Thyroid gland (tissue), 4 donors: ENCODE measurements around the gene RCAN1.

Source experiments
- POLR2A ChIP-seq, 2 donors: fragments of 450-650 bp; IDR thresholded peaks; one replicate each; pipeline ENCODE4 v1.6.1; 2017; ENCODE audit warnings: antibody characterized with exemption in 2 of 2, mild to moderate bottlenecking in 2 of 2, moderate library complexity in 1 of 2
- TF ChIP-seq, protein P1 (sequence below), 6 experiments: fragments of 200-600 bp in 3 of 6; fragments of 450-650 bp in 3 of 6; sonication (generic) in 3 of 6; IDR thresholded peaks; one replicate each; pipeline ENCODE4 v1.5.1; 2016 to 2019; ENCODE audit warnings: antibody characterized with exemption in 6 of 6, mild to moderate bottlenecking in 2 of 6, inconsistent platforms in 1 of 6, moderate library complexity in 1 of 6

DNA sequence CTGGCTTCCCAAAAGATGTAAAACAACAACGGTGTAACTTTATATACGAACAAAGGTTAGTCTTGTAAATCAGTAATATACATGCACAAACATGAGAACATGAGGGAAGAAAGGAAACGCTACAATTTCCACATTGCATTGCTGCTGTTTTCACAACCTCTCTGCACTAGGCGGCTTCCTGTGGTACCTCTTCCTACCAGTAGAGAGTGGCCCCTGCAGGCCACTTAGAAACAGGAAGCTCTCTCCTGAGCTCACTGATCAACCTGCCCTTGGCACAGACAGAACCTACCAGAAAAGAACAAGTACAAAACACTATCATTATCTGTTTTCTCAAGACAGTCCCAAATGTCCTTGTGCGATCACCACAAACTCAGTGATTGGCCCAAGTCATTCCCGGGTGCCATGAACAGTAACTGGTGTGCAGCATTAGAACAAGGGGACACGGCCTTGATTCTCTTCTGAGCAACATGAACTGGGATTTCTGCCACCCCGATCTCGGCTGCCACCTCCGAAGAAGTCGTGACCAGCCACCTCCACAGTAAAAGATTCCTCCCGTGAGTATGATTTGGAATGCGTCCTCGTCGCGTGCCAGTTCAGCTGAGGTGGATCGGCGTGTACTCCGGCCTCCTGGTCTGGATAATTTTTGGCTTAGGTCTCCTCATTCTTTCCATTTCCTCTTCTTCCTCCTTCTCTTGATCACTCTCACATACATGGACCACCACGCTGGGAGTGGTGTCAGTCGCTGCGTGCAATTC is 97.2 kb downstream of the RCAN1 start:
- TF ChIP-seq, protein P1, sequence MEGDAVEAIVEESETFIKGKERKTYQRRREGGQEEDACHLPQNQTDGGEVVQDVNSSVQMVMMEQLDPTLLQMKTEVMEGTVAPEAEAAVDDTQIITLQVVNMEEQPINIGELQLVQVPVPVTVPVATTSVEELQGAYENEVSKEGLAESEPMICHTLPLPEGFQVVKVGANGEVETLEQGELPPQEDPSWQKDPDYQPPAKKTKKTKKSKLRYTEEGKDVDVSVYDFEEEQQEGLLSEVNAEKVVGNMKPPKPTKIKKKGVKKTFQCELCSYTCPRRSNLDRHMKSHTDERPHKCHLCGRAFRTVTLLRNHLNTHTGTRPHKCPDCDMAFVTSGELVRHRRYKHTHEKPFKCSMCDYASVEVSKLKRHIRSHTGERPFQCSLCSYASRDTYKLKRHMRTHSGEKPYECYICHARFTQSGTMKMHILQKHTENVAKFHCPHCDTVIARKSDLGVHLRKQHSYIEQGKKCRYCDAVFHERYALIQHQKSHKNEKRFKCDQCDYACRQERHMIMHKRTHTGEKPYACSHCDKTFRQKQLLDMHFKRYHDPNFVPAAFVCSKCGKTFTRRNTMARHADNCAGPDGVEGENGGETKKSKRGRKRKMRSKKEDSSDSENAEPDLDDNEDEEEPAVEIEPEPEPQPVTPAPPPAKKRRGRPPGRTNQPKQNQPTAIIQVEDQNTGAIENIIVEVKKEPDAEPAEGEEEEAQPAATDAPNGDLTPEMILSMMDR (IDR thresholded peaks at IDR 0.05) = peak in 1 of 6 experiments; percentile 8
- no peak for TF ChIP-seq POLR2A (IDR thresholded peaks at IDR 0.05)
